ENCODE data around the gene CD9. TPM values are rescaled to one million over a fixed set of nuclear protein-coding genes. Genes with fewer than 3 reads are reported as not detected.

CD9 gene
- total and polyA plus RNA-seq, 2 donors (not counting 1 experiment from before 2014, with no cell fraction given): 7.2 to 12.8 TPM

DNA sequence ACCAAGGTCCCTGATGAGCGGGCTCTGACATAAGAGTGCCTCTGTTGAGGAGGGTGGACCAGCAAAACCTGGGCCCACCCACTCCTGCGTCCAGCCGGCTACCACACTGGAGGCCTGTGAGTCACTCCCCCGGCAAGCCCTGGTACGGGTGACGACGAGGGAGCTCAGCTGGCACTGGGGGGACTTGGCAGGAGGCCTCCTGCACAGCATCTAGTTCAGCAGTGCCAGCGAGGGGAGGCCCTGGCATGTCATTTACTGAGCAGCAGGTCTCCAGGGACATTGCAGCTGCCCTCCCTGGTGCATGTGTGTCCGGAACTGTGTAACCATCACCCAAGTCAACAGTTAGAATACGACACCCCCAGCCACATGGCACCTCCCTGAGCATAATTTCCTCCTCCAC, 24.4 kb downstream of the CD9 start:
- peak overlapping the region; percentile 42 for H3K27ac Mint-ChIP-seq
- no peak overlapping the region for H3K9ac ChIP-seq (ENCODE audit: low read length)

GRCh38 chr12:6225630-6226001, 25.4 kb downstream of the CD9 start:
- Mint-ChIP-seq H3K4me1 (peaks cover 29% of the 10 kb centered on the region), H3K4me3 (no peak overlapping the region), H3K27me3 (peaks cover 9% of the 10 kb centered on the region), H3K27ac (no peak overlapping the region), H3K9me3 (ENCODE audit: insufficient read depth) (no peaks in the 10 kb centered on the region)
- H3K27me3 ChIP-seq (replicated peaks in 1 of 4; ENCODE audit: control extremely low read depth in 1 of 4, control insufficient read depth in 3 of 4, insufficient read depth in 4 of 4, low read length in 3 of 4): no peaks in the 10 kb centered on the region
- no peak overlapping the region for H2AFZ ChIP-seq (ENCODE audit: insufficient read depth, low read depth, low read length, poor library complexity, severe bottlenecking)
- CTCF ChIA-PET: no interaction called here
- no peak overlapping the region for H3K27ac ChIP-seq (ENCODE audit: low read length in 2 of 2)
- H4K20me1 ChIP-seq (ENCODE audit: control insufficient read depth, insufficient read depth, low read length, poor library complexity, severe bottlenecking): no peaks in the 10 kb centered on the region
- H3K79me2 ChIP-seq (ENCODE audit: control insufficient read depth, insufficient read depth, low read length): no peaks in the 10 kb centered on the region
- TF ChIP-seq CTCF (IDR thresholded peaks at IDR 0.05): no peak
- TF ChIP-seq EZH2 (IDR thresholded peaks at IDR 0.05; ENCODE audit: borderline replicate concordance, insufficient read depth, low read depth, low read length, poor library complexity, severe bottlenecking): no peak
- no peak overlapping the region for H3K9ac ChIP-seq (ENCODE audit: low read length)
- H3K9me3 ChIP-seq (ENCODE audit: control extremely low read depth in 1 of 3, control insufficient read depth in 2 of 3, insufficient read depth in 1 of 3, low read length in 2 of 3): no peaks in the 10 kb centered on the region
- ATAC-seq (ENCODE audit: low read depth) (no peak), DNase-seq (no peak)
- H3K4me1 ChIP-seq (ENCODE audit: control insufficient read depth in 2 of 2, insufficient read depth in 2 of 2, low read length in 2 of 2): peaks cover 28 to 39% of the 10 kb centered on the region in 2 donors
- 74% methylated on average over 4 of the region's 5 CpGs for WGBS (ENCODE audit: insufficient coverage)
- peak overlapping the region; percentile 31 for H3K4me2 ChIP-seq (replicated peaks; ENCODE audit: low read depth, low read length, poor library complexity, severe bottlenecking)
- no peaks in the 10 kb centered on the region for H3K36me3 ChIP-seq (replicated peaks in 1 of 2; ENCODE audit: control extremely low read depth in 1 of 2, control insufficient read depth in 1 of 2, extremely low read depth in 1 of 2, insufficient read depth in 2 of 2, low read length in 1 of 2)
- intact Hi-C loops (cut with micrococcal nuclease): no loop called here
- POLR2A ChIA-PET: no interaction called here
- no peak overlapping the region for H3K4me3 ChIP-seq (ENCODE audit: control extremely low read depth in 1 of 5, extremely low read depth in 1 of 5, insufficient read depth in 1 of 5, low read depth in 2 of 5, low read length in 4 of 5)

More for the DNA sequence above, 24.4 kb downstream of the CD9 start:
- POLR2A ChIA-PET: no interaction called here
- Histone ChIP-seq H3K4me2 (replicated peaks; ENCODE audit: low read depth, low read length, poor library complexity, severe bottlenecking) (peak overlapping the region; percentile 40), H4K20me1 (ENCODE audit: control insufficient read depth, insufficient read depth, low read length, poor library complexity, severe bottlenecking) (no peaks in the 10 kb centered on the region), H2AFZ (ENCODE audit: insufficient read depth, low read depth, low read length, poor library complexity, severe bottlenecking) (peak overlapping the region; percentile 46), H3K36me3 (replicated peaks in 1 of 2; ENCODE audit: control extremely low read depth in 1 of 2, control insufficient read depth in 1 of 2, extremely low read depth in 1 of 2, insufficient read depth in 2 of 2, low read length in 1 of 2) (no peaks in the 10 kb centered on the region), H3K9me3 (ENCODE audit: control extremely low read depth in 1 of 3, control insufficient read depth in 2 of 3, insufficient read depth in 1 of 3, low read length in 2 of 3) (no peaks in the 10 kb centered on the region), H3K4me1 (ENCODE audit: control insufficient read depth in 2 of 2, insufficient read depth in 2 of 2, low read length in 2 of 2) (peaks cover 23 to 36% of the 10 kb centered on the region in 2 donors), H3K27me3 (replicated peaks in 1 of 4; ENCODE audit: control extremely low read depth in 1 of 4, control insufficient read depth in 3 of 4, insufficient read depth in 4 of 4, low read length in 3 of 4) (no peaks in the 10 kb centered on the region), H3K4me3 (ENCODE audit: control extremely low read depth in 1 of 5, extremely low read depth in 1 of 5, insufficient read depth in 1 of 5, low read depth in 2 of 5, low read length in 4 of 5) (no peak overlapping the region), H3K27ac (ENCODE audit: low read length in 2 of 2) (no peak overlapping the region), H3K79me2 (ENCODE audit: control insufficient read depth, insufficient read depth, low read length) (peaks cover 5% of the 10 kb centered on the region)
- intact Hi-C loops (cut with micrococcal nuclease): no loop called here
- WGBS (ENCODE audit: insufficient coverage): 9% methylated on average over 10 of the region's 10 CpGs
- CTCF ChIA-PET: interaction anchor here (0.5 to 1.3 kb wide), 3 partner anchors 25 to 494 kb away, joined by 3 to 8 read pairs (median 3); no protein-coding TSS in a partner anchor
- H3K9me3 Mint-ChIP-seq (ENCODE audit: insufficient read depth): no peaks in the 10 kb centered on the region
- H3K4me3 Mint-ChIP-seq: peak overlapping the region; percentile 43
- H3K27me3 Mint-ChIP-seq: peaks cover 14% of the 10 kb centered on the region
- ATAC-seq (ENCODE audit: low read depth) (peak; percentile 94), DNase-seq (peak; percentile 47)
- H3K4me1 Mint-ChIP-seq: peaks cover 23% of the 10 kb centered on the region
- TF ChIP-seq CTCF (IDR thresholded peaks at IDR 0.05): no peak
- TF ChIP-seq EZH2 (IDR thresholded peaks at IDR 0.05; ENCODE audit: borderline replicate concordance, insufficient read depth, low read depth, low read length, poor library complexity, severe bottlenecking): no peak

All from B cell (primary cell).